ENCODE data around the gene COLEC11.
"Not testable (repeated sequence)": the region's sequence is repeated elsewhere in the genome, so short reads cannot be mapped to it uniquely, and the experiment has no call there.

COLEC11 gene

GRCh38 chr2:3654531-3655225, 59.8 kb downstream of the COLEC11 start:
- no peak for DNase-seq (ENCODE audit: low read depth)

DNA sequence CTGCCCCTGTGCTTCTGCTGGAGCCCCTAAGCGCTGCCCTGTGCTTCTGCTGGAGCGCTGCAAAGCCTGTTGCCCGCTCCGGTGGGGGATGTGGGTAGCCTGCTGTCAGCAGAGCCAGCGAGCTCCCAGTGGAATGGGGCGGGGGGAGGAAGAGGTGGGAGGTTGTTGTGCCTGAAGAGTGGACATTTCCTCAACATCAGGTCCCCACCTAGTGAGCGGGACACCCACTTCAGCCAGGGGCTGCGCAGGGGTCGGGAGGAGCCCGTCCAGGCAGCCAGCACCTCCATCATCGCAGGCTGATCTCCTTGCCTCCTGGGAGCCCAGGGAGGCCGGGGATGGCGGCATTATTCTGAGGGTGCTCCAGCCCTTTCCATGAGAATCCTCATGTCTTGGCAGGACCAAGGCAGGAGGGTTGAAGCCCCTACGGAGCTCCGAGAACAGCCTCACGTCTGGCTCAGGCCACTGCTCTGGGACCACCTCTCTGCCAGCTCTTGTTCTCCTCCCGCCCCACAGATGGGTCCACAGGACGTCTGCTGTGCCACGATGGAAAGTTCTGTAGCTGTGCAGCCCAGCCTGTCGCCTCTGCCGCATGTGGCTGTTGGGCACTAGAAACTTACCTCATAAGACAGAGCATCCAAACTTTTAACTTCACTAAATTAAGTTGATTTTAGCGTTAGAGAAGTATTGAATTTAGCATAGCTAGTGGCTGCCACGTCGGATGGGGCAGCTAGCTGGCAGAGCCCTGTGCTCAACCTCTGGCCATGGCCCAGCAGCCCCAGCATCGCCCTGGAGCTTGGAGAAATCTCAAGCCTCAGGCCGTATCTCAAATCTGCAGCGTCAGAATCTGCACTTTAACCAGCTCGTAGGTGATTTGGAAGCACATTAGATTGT, 61.2 kb downstream of the COLEC11 start:
- no peak for DNase-seq (ENCODE audit: low read depth)

GRCh38 chr2:3656762-3657721, 62.1 kb downstream of the COLEC11 start:
- no peak for DNase-seq (ENCODE audit: low read depth)

GRCh38 chr2:3657881-3658280, 63.0 kb downstream of the COLEC11 start, which contains the start of gene ALLC:
ALLC (plus strand) TSS chr2:3658200; CDS start chr2:3671158, 12,958 bp downstream.
- no peak for DNase-seq (ENCODE audit: low read depth)

DNA sequence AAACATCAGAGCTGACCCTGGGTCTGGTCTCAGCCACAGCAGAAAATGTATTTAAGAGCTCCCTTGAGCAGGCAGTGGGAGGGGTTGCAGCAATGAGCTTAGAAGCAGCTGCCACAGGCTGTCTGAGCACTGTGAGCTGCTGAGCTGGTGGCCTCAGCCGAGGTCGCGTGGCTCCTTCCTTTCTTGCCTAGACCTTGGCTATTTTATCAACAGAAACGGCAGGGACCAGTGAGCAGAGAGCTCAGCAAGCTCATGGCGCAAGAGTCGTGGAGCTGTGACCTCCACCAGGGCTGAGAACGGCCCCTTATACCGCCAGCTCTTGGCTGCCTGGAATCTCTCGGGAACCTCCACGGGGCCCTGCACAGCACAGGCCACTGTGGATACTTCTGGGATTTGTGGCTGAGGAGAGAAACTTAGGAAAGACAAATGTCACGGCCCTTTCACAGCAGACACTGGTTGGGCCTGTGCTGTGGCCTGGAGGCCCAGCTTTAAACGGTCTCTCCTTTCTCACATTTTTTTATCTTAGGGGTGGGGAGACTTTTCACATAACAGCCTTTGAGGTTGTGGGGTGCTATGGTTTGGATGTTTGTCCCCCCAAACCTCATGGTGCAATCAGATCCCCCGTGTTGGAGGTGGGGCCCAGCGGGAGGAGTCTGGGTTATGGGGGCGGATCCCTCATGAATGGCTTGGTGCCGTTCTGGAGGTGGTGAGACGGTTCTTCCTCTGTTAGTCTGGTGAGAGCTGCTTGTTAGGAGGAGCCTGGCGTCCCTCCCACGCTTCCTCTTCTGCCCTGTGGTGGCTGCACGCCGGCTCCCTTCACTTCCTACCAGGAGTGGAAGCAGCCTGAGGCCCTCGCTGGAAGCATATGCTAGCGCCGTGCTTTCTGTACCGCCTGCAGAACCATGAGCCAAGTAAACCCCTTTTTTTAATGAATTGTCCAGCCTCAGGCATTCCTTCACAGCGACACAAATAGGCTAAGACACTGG, 64.8 kb downstream of the COLEC11 start:
- no peak for DNase-seq (ENCODE audit: low read depth)

DNA sequence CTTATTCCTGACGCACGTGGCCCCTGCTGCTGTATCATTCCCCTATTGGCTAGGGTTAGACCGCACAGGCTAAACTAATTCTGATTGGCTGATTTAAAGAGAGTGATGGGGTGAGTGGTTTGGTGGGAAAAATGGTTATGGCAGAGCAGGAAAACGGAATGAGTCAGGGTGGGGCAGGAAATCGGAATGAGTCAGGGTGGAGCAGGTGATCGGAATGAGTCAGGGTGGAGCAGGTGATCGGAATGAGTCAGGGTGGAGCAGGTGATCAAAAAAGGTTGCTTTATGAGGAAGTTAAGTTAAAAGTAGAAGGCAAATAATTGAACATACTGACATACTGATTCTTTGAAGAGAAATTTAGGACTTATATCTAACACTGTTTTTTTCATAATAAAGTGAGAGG, 65.7 kb downstream of the COLEC11 start:
- DNase-seq (ENCODE audit: low read depth): not testable (repeated sequence)

DNA sequence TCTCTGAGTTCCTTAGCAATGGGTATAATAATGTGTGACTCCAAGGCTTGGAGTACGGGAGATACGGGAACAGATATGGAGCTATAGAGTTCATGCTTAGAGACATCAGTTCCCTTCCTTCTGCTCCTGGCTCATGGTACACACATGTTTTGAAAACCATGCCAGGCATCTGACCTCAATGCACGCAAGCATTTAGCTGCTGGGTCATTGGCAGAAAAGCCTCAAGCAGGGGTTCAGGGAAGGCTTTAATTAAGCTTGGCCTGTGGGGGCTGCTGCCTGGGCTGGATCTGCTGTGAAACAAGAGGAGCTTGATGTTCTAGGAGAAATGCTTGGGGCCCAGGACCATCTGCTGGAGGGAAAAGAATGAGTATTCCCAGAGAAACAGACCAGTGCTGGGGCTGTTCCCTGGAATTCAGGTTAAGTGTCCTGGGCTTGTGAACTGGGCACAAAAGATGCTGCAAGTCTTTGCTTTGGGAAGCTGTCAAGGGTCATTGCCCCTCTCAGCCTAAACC, 66.3 kb downstream of the COLEC11 start:
- no peak for DNase-seq (ENCODE audit: low read depth)

DNA sequence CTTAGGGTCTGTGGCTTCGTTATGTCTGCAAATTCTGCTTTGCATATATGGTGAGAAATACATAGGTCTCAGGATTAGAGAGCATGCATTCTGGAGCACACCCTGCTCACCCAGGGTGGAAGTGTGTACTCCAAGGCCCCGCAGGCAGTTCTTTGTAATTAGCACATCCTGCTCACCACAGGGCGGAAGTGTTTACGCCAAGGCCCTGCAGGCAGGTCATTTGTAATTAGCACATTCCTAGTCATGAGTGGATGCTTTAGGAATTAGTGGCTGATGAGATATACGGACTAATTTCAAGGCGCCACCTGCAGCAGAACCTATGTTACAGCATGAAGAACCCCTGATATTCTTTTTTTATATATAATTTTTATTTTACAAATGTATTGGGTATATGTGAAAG, 67.3 kb downstream of the COLEC11 start:
- no peak for DNase-seq (ENCODE audit: low read depth)

DNA sequence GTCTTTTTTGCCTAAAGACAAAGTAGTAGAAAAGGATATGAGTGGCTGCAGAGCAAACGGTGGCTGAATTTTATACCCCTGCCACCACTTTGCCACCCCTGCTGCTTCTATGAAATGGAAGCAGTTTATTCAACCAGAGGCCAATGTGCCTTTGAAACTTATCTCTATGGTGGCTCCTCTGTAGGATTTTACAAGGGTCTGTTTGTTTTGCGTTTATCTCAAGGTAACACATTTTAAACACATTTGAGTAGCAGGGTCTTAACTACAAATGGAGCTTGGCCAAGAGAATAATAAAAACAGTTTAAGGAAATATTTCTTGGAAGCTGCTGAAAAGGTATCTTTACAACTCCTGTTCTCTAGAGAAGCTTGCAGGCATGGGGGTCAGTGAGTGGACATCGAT, 69.2 kb downstream of the COLEC11 start:
- DNase-seq (ENCODE audit: low read depth): no peak

DNA sequence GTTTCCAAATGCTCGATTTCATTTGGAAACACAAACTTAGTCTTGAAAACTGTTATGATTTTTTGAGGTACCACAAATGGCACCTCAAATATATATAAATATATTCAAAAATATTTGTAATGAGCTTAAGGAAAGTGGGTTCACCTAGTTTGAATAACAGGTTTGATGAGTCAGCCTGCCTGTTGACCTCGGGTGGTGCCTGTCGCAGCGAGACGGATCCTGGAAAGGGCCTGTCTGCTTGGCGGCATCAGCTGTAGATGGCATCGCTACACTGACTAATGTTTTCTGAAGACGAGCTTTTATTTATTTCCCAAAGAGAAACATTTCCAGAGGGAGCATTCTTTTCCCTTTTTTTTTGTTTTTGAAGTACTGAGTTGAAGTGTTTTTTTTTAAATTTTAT, 70.0 kb downstream of the COLEC11 start:
- no peak for DNase-seq (ENCODE audit: low read depth)

- DNase-seq (ENCODE audit: low read depth): no peak
Observed at GRCh38 chr2:3665886-3666612, 71.1 kb downstream of the COLEC11 start.

DNA sequence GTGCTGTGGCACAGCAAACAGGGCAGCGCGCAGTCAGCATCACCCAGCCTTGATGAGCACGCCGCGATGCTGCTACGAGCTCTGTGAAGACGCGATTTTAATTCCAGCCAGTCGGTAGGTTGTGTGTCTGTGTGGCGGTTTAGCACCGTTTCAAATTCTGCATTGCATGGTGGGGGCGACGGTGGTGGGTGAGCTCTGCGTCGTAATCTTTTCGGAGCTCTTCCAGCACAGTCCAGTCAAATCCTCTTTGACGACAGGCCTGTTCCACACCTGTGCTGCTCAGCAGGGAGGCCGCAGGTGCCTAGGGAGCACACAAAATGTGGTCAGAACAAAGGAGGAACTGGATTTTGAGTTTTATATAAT, 71.7 kb downstream of the COLEC11 start:
- DNase-seq (ENCODE audit: low read depth): no peak

- no peak for DNase-seq (ENCODE audit: low read depth)
Observed at GRCh38 chr2:3667151-3667631, 72.3 kb downstream of the COLEC11 start.

- no peak for DNase-seq (ENCODE audit: low read depth)
Observed at GRCh38 chr2:3669656-3670055, 74.7 kb downstream of the COLEC11 start.

GRCh38 chr2:3670376-3670775, 75.5 kb downstream of the COLEC11 start:
- DNase-seq (ENCODE audit: low read depth): no peak

DNA sequence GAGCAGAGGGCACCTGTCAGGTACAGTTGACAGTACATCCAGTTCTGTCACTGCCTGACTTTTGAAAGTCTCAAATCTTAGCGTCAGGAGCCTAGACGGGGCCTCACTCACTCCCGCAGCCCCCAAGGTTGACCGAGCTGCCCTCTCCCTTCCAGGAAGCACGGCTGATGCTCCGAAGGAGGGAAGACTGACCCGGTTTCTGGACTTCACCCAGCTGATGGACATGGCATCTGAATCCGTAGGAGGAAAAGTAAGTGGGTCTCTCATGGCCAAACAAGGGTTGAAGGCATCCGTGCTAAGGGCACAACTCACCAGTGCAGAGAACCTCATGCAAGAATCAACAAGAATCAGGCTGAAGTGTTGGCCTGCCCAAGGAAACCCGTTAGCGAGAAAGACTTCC, 76.0 kb downstream of the COLEC11 start:
- DNase-seq (ENCODE audit: low read depth): no peak

- no peak for DNase-seq (ENCODE audit: low read depth)
Observed at GRCh38 chr2:3672861-3673678, 78.2 kb downstream of the COLEC11 start.

DNA sequence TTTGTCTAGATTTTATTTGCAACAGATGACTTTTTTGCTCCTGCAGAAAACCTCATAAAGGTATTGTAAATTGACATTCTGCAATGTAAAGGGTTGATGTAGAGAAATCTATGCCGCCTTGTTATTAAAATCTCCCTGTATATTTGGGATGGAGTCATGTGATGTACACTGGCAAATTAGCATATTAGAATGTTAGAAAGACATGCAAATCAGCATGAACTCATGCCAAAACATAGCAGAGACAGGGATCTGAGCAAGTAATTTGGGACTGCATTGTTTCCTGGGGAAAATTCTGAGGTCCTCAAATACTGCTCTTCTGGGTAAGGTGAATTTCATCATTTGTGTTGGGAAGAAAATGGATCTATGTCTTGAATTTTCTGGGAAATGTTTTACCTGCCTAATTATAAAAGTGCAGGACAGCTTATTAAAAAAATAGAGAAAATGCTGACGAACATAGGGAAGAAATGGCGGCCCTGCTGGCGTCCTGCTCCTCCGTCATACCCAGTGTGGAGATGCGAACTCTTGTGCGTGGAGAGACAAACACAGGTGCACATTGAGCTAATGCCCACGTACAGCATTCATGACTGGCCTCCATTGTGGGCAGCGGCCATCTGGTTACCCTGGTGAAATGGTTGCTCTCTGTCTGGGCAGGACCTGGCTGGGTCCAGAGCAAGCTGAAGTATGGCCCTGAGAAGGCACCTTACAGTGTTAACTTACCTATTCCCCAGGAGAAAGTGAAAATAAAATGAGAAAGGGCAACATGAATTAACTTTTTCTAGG, 79.3 kb downstream of the COLEC11 start:
- DNase-seq (ENCODE audit: low read depth): no peak
